KG1 (cell line): ENCODE data around the gene MPRIP.

ENCODE experiments used
- DNase-seq: peaks from one replicate; lab custom pipeline; 2025; lab: John Stamatoyannopoulos, UW

MPRIP gene

DNA sequence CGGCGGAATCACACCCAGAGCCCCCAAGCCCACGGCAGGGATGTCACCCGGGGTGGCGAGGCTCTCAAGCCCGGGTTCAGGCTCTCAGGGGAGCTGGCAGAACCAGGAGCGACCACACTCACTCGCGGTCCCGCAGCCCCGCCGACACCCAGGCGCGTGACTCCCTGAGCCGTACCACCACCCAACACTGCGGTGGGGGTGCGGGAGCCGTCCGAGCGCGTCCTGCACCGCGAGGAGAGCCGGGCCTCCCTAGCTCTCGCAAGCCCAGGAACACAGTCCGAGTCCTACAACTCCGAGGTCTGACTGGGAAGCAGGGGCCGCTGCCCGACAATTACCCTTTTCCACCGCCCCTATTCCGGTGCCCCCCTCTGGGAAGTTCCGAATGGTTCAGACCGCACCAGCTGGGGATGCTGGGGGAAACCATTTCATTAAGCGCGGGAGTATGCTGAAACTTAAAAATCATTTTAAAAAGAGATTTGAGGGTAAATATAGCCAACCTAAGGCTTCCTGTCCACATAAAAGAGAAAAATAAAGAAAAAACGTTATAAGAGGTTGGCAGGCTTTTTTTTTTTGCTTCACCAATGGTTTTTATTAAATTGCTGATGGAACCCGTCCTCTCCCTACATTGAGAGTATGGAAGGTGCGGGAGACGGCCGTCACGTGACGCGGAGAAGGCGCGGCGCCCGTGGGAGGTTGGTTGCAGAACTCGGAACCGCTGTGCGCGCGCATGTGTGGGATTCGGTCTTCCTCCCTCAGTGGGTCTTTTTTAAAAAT lies 195.0 kb downstream of the MPRIP start, which contains the start of gene FLCN:
FLCN (minus strand) TSS at position 143 of the 774 bp plus-strand sequence. CDS start 9,031 bp downstream, outside the sequence.
- DNase-seq: peak; percentile 34

DNA sequence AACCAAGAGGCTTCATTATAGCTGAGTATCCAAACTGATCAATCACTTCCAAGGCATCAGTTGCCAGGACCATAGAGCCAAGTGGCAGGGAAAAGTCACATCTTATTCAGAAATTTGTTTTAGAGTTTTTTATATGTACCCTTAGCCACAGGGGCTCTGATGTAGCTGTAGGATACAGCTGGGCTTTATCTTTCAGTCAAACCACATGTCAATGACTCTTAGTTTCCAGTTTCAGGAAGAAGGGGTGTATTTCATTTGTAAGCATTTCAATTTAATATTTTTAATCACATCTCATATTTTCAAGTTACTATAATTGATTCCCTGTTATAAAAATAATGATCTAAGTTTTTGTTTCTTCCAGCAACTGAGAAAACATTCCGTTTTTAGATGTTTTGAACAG lies 197.6 kb downstream of the MPRIP start:
- no peak for DNase-seq

- no peak for DNase-seq
Measured at GRCh38 chr17:17241656-17242055, 199.4 kb downstream of the MPRIP start.

GRCh38 chr17:17242246-17242645 lies 200.0 kb downstream of the MPRIP start:
- DNase-seq: no peak
